HG03025 (cell line): Measurements from ENCODE around the gene ZNF277.

ENCODE experiments used
- ATAC-seq: cut with Tn5 transposase; IDR thresholded peaks from one replicate; pipeline ENCODE4 v1.9.1; 2021; ENCODE audit warnings: mild to moderate bottlenecking, moderate library complexity; ENCODE audit not compliant: unreplicated experiment, low FRiP score

Gene ZNF277

DNA sequence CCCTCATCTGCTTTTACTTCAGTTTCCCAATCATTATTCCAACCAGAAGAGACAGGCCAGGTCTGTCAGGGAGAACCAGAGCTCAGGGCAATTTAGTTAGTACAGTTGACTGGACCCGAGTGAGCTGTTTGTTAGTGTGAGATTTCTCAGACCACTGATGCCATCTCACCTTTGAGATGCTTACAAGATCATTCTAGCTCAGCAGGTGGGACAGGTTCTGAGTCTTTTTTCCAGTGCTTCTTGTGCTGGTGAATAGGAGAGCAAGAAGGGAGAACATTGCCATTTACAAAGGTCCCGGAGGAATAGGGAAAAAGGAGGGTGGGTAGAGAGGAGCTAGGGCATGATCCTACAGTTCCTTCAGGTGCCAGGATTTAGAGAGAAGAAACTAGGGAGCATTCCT is 131.4 kb downstream of the ZNF277 start:
- ATAC-seq: no peak

DNA sequence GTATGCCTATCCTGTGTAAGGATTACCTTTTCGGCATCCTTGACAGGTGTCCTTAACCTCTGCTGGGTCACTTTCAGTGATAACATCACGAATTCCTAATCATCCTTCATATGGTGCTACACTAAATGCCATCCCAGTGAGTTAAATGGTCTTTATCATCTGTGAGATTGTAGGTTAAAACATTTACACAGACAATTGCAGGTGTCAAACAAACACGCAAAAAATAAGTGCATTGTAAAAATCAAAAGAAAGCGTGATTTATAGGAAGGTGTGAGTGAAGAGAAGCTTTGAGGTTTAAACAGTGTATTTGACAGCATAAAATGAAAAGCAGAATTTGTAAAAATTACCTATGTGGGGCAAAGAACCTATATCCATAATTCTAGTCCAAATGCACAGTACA is 132.3 kb downstream of the ZNF277 start:
- ATAC-seq: no peak

DNA sequence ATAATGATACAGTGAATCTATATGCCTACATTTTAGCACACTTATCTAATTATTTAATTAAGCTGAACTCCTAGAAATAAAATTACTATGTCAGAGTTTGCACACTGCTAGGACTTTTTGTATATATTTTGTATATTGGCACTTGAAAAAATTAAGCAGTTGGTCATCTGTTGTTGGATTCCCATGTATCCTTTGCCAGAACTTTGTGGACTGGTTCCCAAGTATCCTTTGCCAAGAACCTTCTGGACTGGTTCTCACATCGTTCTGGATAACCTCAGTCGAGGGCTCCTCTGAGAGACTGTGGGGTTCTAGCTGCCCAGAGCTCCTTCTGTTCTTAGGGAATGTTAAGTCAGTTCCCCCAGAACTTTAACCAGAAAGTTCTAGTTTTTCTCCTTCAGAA is 135.0 kb downstream of the ZNF277 start:
- no peak for ATAC-seq

DNA sequence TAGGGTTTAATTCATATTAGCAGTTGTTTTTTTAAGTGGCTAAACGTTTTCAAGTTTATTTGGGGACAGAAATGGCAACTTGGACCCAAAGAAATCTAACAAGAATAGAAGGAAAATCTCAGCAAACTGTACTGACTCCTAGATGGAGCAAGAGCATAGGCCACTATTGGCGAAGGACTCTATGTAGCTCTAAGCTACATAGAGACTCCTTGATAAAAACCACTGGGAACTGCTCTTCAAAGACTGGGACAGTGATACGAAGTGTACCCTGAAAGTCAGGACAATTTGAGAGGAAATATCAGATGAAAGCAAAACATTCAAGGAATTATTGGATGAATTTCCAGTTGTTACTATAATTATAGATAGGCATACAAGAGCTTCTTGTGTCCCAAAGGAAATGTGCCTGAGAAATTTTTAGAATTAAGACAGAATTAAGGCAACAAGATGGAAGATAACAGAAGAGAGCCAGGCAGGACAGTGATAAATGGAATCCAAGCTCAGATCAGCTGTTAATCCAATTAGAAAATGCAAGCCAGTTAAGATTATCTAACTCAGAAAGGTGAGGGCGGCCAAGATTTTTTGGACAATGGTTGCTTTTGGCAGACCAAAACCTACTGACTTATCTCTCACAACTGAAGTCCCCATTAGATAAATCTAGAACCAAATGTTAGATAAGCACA is 140.0 kb downstream of the ZNF277 start:
- ATAC-seq: no peak

DNA sequence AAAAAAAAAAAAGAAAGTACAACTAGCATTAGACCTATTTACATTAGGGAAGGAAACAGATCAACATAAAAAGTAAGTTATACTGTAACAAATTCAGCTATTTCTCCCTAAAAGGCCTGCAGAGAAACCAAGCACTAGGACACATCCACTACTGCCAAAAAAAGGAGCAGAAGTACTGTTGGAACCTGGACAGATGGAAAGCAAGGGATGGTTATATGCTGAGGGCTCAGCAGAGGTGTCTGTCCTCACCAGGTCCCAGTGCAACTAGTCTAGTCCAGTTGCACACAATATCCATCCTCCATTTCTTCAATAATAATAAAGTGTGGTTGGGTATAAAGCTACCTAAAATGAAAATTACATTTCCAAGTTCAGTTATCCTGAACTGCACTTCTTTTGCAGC is 140.6 kb downstream of the ZNF277 start:
- ATAC-seq: no peak

DNA sequence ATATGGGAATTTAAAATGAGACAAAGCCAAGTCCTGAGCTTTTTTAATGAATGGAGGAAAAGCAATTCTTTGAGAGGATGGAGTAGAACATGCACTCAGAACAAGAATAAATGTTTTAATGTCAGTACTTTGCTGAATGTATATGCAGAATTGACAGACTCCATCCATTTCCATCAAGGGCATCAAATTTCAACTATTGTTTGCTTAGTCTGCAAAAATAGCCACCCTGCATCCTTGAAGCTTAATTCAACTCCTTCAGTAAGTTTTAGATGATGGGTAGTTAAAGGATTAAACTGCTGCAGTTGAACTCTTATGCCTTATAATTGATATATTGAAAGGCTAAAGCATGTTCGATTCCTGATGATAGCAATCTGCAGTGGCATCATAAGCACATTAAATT is 144.1 kb downstream of the ZNF277 start:
- ATAC-seq: no peak

DNA sequence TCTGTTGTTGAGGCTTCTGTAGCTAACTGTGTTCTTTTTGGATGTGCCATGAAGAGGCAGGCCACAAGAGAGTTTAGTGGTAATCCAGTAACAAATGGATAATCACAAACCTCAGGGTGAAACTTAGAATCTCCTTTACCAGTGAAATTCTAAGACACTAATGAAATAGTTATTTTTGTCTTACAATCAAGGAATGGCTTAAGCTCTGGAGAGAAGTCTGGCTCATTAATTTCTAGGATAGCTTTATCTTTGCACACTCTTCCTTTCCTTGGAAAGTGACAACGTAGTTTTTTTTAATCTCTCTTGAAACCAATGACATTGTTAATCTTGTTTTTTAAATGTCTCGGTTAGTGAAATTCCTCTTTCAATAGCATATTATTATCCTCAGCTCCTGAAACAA is 150.1 kb downstream of the ZNF277 start:
- ATAC-seq: no peak

DNA sequence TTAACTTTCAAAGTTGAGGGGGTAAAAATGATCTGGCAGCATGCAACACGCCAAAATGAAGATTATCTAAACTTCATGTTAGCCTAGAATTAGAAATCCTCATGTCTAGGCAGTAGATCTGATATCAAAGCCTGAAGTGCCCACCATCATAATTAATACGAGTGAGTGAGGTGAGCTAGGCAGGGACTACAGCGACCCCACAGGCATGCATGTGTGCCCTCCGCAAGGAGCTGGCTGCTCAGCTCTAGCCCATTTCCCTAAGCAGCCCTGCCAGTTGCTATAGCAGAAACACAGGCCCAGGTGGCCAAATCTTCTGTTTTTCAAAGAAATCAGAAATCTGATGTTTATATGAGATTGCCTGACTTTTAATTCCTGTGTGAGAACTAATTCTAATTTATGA is 150.6 kb downstream of the ZNF277 start:
- no peak for ATAC-seq

DNA sequence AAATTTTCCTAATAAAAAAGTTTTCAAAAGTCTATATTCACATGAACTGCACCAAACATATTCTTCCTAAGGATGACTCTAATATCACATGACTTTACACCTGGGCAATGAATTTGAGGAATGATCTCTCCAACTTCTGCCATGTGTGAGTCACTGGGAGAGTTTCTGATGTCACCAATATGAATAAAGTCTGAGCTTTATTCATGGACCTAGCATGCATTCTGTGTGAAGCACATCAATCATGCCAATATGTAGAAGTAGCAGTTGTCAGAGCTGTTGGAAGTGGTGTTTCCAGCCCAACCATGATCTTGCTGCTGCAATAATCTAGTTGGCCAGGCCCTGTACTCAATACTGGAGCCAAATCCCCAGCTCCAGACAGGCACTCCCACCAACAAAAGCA is 152.0 kb downstream of the ZNF277 start:
- no peak for ATAC-seq

DNA sequence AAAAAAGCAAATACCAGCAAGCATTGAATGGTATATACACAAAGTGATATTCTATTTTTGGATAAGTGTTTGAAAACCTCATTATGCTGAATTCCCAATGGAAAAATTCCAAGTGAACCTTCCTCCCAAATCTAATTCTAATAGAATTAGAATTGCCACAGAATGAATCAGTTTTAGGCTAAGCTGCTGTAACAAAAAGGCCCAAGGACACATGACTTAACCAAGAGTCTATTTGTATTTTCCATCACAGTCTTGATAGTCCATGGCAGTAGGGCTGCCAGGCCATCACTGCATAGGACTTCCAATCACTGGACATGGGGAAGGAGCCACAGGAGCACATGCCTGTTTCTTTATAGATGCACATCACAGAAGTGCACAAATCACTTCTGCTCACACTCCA is 152.6 kb downstream of the ZNF277 start:
- no peak for ATAC-seq

DNA sequence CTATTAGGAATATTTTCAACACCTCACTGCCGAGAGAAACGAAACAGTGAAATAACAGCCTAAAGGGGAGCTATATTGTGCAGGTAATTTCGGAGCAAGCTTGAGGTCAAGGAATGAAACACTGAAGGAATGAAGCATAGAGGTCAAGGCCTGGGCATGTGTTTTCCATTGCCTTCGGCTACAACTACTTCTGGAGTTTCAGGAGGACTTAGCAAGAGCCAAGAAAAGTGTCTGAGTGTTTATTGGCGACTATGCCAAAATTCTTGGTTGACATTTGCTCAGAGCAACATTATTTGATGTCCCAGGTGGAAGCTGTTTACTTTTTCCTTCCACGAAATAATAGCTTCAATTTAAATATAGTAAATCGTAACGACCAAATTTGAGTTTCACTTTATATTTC is 154.2 kb downstream of the ZNF277 start:
- ATAC-seq: no peak

DNA sequence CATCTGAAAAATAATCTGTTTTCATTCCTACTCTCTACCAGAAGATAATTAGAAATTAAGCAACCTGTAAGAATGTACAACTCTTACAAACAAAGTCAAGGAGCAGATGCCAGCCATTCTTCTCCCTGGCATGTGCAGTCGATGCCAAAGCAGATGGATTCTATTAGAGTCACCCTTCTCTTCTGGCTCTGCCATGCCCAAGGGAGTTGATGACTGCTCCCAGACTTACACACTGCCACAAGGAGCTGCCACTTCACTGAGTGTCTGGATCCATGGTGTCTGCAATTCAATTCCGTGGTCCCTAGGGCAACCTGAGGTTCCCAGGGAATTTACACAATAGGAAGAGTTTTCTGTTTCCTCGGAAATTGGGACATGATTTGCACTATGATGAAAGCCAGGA is 154.7 kb downstream of the ZNF277 start:
- ATAC-seq: no peak

DNA sequence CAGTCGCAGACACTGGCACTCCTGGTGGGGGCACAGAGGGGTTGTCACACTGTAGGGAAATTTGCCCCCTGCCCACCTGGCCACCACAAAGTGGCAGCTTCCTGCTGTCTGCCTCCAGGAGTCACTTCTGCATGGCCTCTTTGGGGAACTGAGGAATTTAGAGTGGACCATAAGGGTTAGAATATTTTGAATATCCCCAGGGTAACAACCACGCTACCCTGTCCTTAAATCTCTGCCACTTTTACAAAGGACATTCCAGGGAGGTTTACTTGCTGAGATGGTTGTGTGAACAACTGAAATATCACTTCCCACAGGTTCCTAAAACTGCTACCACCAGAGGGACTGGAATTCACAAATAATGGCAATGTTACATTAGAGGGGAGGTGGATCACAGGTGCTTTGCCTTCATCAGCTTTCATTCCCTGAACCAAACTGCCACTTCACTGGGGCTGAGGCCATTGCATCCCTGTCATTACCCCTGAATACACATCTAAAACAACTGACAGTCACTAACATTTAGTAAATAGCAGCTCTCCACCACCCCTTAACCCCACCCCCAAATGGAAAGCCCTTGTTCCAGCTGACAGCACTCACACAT is 155.7 kb downstream of the ZNF277 start:
- no peak for ATAC-seq

DNA sequence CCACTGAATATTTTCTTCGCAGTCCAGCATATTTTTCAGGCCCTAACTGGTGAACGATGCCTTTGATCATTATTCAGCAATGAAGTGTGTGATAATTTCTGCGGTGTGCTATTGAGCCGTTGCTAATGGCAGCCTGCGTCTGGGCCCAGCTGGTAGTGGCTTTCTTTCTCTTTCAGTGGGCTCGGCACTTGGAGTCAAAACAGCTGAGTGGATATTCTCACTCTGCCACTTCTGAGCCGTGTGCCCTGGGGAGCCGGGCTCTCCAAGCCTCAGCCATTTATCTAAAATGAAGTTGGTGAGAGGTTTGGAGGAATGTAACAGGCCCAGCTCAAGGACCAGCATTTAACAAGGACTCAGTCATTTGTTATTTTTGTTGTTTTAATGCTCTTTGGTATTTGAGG is 156.2 kb downstream of the ZNF277 start:
- ATAC-seq: no peak

DNA sequence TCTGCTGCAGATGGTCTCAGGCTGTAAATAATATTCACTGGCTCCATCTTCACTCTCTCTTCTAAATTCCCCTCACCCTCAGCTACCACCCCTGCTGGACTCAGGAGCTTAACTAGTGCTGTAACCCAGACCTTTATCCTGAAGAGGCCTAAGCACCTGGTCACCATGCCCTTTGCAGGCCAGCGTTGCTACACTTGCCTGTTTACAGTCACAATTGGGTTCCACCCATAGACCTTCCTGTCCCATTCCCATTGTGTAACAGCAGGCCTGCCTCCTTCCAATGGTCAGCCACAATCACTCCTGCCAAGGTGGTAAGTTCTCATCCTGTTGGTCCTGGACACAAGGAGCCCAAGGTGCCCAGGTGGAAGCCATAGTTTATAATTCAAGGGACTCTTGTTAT is 157.9 kb downstream of the ZNF277 start:
- no peak for ATAC-seq

DNA sequence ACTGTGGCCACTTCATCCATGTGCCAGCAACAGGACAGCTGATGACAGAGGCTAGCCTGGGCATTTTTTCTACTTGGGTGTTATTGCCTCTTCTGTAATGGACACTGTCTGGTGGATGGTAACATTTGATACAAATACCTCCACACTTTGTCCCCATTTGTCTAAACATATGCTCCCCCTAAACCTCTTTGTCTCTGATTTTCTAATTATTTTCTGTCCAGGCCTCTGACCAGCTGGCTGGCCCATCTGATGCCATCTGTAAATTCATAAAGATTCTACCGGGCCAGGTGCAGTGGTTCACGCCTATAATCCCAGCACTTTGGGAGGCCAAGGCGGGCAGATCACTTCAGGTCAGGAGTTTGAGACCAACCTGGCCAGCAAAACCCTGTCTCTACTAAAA is 159.1 kb downstream of the ZNF277 start:
- no peak for ATAC-seq

DNA sequence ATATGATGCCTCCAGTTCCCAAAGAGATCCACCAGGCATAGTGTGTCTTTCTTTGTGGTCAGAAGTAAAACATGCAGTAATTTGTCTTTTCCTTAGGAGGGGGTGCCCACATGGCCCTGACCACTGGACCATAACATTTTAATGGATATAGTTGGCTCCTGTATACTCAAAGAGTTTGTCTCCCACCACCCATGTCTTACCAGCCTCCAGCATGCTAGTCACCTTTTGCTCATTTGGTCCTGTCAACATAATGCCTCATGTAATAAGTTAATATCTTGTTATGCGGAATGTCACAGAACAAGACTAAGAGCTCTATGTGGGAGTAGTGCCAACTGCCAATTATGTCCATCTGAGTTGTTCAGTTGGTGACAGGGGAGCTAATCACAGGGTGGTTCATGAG is 160.4 kb downstream of the ZNF277 start:
- ATAC-seq: no peak

DNA sequence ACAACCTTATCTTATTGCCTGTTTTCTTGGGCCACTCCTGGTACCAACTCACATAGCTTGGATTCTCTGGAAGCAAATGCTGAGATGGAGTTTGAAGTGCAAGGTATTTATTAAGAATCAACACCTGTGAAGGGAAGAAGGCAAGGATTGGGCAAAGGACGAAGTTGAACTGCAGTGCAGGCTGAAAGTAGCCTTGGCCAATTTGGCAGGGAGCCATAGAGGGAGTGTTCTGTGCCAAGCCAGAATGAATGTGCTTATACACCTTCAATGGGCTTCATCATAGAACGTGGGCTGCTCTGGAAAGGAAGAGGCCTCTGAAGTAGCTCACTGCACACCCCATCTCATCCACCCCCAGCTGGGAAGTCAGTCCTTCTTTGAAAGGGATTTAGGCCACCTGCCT is 163.9 kb downstream of the ZNF277 start:
- ATAC-seq: no peak

DNA sequence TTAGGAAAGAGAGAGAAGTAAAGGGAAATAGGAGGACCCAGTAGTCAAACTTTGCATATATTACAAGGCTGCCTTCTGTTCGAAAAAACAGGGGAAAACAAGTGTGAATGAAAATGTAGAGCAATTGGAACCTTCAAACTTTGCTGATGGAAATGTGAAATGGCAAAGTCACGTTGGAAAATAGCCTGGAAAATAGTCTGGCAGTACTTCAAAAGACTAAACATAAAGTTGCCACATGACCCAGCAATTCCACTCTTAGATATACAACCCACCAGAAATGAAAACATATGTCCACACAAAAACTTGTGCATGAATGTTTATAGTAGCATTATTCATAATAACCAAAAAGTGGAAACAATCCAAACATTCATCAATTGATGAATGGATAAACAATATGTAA is 165.2 kb downstream of the ZNF277 start:
- no peak for ATAC-seq

DNA sequence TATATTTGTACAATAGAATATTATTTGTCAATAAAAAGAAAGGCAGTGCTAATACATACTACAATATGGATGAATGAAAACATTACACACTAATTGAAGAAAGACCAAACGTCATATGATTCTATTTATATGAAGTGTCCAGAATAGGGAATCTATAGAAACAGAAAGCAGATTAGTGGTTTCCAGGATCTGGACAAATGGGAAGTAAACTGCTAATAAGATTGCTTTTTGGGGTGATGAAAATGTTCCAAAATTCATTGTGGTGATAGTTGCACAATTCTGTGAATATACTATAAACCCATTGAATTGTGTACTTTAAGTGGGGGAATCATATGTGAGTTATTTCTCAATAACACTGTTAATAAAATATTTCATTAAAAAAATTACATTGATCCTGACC is 165.6 kb downstream of the ZNF277 start:
- no peak for ATAC-seq

DNA sequence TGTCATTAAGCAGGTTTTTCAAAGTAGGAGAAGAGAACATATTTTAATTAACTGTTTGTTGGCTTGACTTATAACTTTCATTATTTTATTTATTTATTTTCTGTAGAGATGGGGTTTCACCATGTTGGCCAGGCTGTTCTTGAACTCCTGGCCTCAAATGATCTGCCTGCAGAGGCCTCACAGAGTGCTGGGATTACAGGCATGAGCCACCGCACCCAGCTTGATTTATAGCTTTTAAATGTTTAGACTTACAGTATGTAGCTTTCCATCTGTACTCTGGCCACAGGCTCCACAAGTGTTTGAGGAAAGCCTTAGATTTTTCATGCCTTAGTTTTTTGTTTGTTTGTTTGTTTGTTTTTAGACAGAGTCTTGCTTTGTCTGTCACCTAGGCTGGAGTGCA is 171.1 kb downstream of the ZNF277 start:
- no peak for ATAC-seq

DNA sequence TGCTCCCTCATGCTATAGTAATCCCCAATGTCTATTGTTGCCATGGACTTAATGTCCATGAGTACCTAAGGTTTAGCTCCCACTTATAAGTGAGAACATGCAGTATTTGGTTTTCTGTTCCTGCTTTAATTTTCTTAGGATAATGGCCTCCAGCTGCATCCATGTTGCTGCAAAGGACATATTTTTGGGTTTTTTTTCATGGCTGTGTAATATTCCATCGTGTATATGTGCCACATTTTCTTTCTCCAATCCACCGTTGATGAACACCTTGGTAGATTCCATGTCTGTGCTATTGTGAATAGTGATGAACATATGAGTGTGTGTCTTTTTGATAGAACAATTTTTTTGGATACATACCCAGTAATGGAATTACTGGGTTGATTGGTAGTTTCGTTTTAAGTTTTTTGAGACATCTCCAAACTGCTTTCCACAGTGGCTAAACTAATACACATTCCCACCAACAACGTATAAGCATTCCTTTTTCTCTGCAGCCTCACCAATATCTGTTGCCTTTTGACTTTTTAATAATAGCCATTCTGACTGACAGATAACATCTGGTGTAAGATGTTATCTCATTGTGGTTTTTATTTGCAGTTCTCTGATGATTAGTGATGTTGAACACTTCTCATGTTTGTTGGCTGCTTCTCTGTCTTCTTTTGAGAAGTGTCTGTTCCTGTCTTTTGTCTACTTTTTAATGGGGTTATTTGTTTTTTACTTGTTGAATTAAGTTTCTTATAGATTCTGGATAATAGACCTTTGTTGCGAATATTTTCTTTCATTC is 175.0 kb downstream of the ZNF277 start:
- ATAC-seq: no peak
